ENCODE measurements around the gene SERINC5. TPM values are rescaled to one million over a fixed set of nuclear protein-coding genes. Genes with fewer than 3 reads are reported as not detected.

SERINC5 gene
- total and polyA plus RNA-seq, 4 donors: 6.2 to 84.5 (median 23.9) TPM

GRCh38 chr5:80238778-80239679 lies 16.8 kb downstream of the SERINC5 start:
- H3K4me3 ChIP-seq: no peak overlapping the region
- H3K9me3 ChIP-seq (ENCODE audit: control insufficient read depth in 4 of 4, insufficient read depth in 3 of 4, low read length in 3 of 4): no peaks in the 10 kb centered on the region
- H3K4me1 ChIP-seq (ENCODE audit: control insufficient read depth in 5 of 5, insufficient read depth in 5 of 5, low read length in 5 of 5): peaks cover 4 to 33% (median 22%) of the 10 kb centered on the region in 5 donors
- DNase-seq (peak; percentile 87 to 91 (median 90)), ATAC-seq (ENCODE audit: insufficient read depth, low FRiP score) (no peak)
- H3K27me3 ChIP-seq (ENCODE audit: control insufficient read depth in 3 of 3, insufficient read depth in 3 of 3, low read length in 2 of 3): no peaks in the 10 kb centered on the region
- H3K36me3 ChIP-seq (ENCODE audit: control insufficient read depth in 4 of 4, insufficient read depth in 4 of 4, low read length in 4 of 4): peaks cover 0 to 3% (median 0%) of the 10 kb centered on the region in 4 donors
- H3K27ac ChIP-seq (ENCODE audit: low read depth in 1 of 2, low read length in 1 of 2): peak overlapping the region in 1 of 2 donors; percentile 17
- TF ChIP-seq CTCF (IDR thresholded peaks at IDR 0.05; ENCODE audit: control extremely low read depth, extremely low read depth): no peak
- H3K9ac ChIP-seq (ENCODE audit: insufficient read depth in 1 of 2, low read length in 2 of 2): peak overlapping the region in 1 of 2 donors; percentile 33
- WGBS, 2 donors: 32 to 39% methylated on average over 8 of the region's 8 CpGs

DNA sequence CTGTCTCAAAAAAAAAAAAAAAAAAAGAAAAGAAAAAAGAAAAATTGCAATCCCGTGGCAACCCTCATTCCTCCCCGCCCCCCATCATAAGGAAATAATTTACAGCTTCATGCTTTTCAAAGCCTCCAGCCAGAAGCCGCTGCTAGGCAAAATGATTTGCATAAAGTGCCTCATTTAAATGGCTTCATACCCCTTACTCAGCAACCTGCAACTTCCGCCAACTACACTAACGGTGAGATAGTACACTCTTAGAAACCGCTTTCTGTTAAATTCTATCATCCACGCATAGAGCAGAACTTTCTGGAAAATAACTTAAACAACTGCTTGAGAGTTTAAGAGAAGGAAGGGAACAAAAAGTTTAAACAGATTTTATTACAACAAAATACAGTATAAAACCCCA lies 17.8 kb downstream of the SERINC5 start:
- WGBS, 2 donors: 72 to 81% methylated on average over 7 of the region's 7 CpGs
- Histone ChIP-seq H3K9me3 (ENCODE audit: control insufficient read depth in 4 of 4, insufficient read depth in 3 of 4, low read length in 3 of 4) (no peaks in the 10 kb centered on the region), H3K27me3 (ENCODE audit: control insufficient read depth in 3 of 3, insufficient read depth in 3 of 3, low read length in 2 of 3) (no peaks in the 10 kb centered on the region), H3K4me1 (ENCODE audit: control insufficient read depth in 5 of 5, insufficient read depth in 5 of 5, low read length in 5 of 5) (peaks cover 4 to 29% (median 22%) of the 10 kb centered on the region in 5 donors), H3K4me3 (no peak overlapping the region), H3K9ac (ENCODE audit: insufficient read depth in 1 of 2, low read length in 2 of 2) (no peak overlapping the region), H3K36me3 (ENCODE audit: control insufficient read depth in 4 of 4, insufficient read depth in 4 of 4, low read length in 4 of 4) (peaks cover 0 to 3% (median 0%) of the 10 kb centered on the region in 4 donors), H3K27ac (ENCODE audit: low read depth in 1 of 2, low read length in 1 of 2) (no peak overlapping the region)
- no peak for ATAC-seq (ENCODE audit: insufficient read depth, low FRiP score)
- DNase-seq: no peak
- TF ChIP-seq CTCF (IDR thresholded peaks at IDR 0.05; ENCODE audit: control extremely low read depth, extremely low read depth): no peak

DNA sequence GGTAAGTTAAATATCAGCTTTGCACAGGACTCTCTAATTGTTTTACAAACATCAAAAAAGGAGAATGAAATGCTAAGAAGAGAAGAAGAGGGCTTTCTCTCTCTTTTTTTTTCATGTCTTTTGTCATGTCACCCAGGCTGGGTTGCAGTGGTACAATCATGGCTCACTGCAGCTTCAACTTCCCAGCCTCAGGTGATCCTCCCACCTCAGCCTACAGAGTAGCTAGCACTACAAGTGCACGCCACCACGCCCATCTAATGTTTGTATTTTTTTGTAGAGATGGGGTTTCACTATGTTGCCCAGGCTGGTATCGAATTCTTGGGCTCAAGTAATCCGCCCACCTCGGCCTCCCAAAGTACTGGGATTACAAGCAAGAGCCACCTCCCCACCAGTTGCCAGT lies 18.6 kb downstream of the SERINC5 start:
- WGBS, 2 donors: 95 to 96% methylated on average over 5 of the region's 5 CpGs
- no peaks in the 10 kb centered on the region for H3K9me3 ChIP-seq (ENCODE audit: control insufficient read depth in 4 of 4, insufficient read depth in 3 of 4, low read length in 3 of 4)
- no peak for ATAC-seq (ENCODE audit: insufficient read depth, low FRiP score)

More for the DNA sequence above, 18.6 kb downstream of the SERINC5 start:
- Histone ChIP-seq H3K36me3 (ENCODE audit: control insufficient read depth in 4 of 4, insufficient read depth in 4 of 4, low read length in 4 of 4) (peaks cover 0 to 3% (median 0%) of the 10 kb centered on the region in 4 donors), H3K4me3 (no peak overlapping the region), H3K27me3 (ENCODE audit: control insufficient read depth in 3 of 3, insufficient read depth in 3 of 3, low read length in 2 of 3) (no peaks in the 10 kb centered on the region), H3K9ac (ENCODE audit: insufficient read depth in 1 of 2, low read length in 2 of 2) (no peak overlapping the region), H3K27ac (ENCODE audit: low read depth in 1 of 2, low read length in 1 of 2) (no peak overlapping the region), H3K4me1 (ENCODE audit: control insufficient read depth in 5 of 5, insufficient read depth in 5 of 5, low read length in 5 of 5) (peaks cover 4 to 29% (median 22%) of the 10 kb centered on the region in 5 donors)
- DNase-seq: no peak
- no peak for TF ChIP-seq CTCF (IDR thresholded peaks at IDR 0.05; ENCODE audit: control extremely low read depth, extremely low read depth)

Data from lung (tissue), 12 donors.